LNCAP (cell line): Measurements from ENCODE around the gene IMMT.

Experiments used
- CTCF ChIP-seq: fragments of 450-650 bp; IDR thresholded peaks from 2 replicates; pipeline ENCODE4 v1.5.1; 2017; ENCODE audit warnings: mild to moderate bottlenecking

IMMT gene

GRCh38 chr2:86193901-86194567 is 1.2 kb downstream of the IMMT start:
- no peak for TF ChIP-seq CTCF

GRCh38 chr2:86189782-86190416 is 5.4 kb downstream of the IMMT start:
- no peak for TF ChIP-seq CTCF

GRCh38 chr2:86186431-86186830 is 8.8 kb downstream of the IMMT start:
- no peak for TF ChIP-seq CTCF

GRCh38 chr2:86185517-86186212 is 9.6 kb downstream of the IMMT start:
- no peak for TF ChIP-seq CTCF

- TF ChIP-seq CTCF, result no peak
These were observed 18.7 kb downstream of the IMMT start for GRCh38 chr2:86176597-86176996.

- no peak for TF ChIP-seq CTCF
These were observed 19.4 kb downstream of the IMMT start for GRCh38 chr2:86175828-86176227.

GRCh38 chr2:86174445-86174844 is 20.8 kb downstream of the IMMT start:
- no peak for TF ChIP-seq CTCF
